H1 (cell line): ENCODE measurements around the gene FRMPD4. TPM values are rescaled to one million over a fixed set of nuclear protein-coding genes. Genes with fewer than 3 reads are reported as not detected.

Experiments used
- CTCF ChIA-PET: fragments of 300-600 bp; sonication (Branson Sonifier 250); formaldehyde crosslinking; loops from one replicate; lab custom pipeline; 2021; ENCODE audit not compliant: partially characterized antibody; lab: Charles Lee
- POLR2A ChIA-PET: fragments of 300-600 bp; sonication (Branson Sonifier 250); formaldehyde crosslinking; loops from one replicate; lab custom pipeline; 2021; ENCODE audit warnings: inconsistent platforms; ENCODE audit not compliant: partially characterized antibody; lab: Charles Lee
- DNase-seq, 2 experiments: peaks; one replicate each; pipeline versions ENCODE4 v3.0.0 to v3.0.0-alpha.2; 2010 to 2022; ENCODE audit warnings: low spot score in 2 of 2, low read depth in 1 of 2, mixed read lengths in 1 of 2
- FAIRE-seq: peaks from 2 replicates; lab custom pipeline; 2011; peaks lifted over from hg19 to GRCh38; lab: Jason Lieb, UNC
- H2AFZ ChIP-seq: 2 replicates; pipeline ENCODE4 v1.8.1; 2012; ENCODE audit warnings: low read length, inconsistent platforms
- H2AK5ac ChIP-seq: 2 replicates; pipeline ENCODE4 v1.6.1; 2013; ENCODE audit warnings: low read depth, low read length
- H2BK120ac ChIP-seq: replicated peaks from 2 replicates; pipeline ENCODE3; 2013; ENCODE audit warnings: low read depth, low read length, inconsistent platforms
- H2BK12ac ChIP-seq: 2 replicates; pipeline ENCODE4 v1.6.1; 2013; ENCODE audit warnings: low read depth, low read length
- H2BK15ac ChIP-seq: 2 replicates; pipeline ENCODE4 v1.6.1; 2013; ENCODE audit warnings: low read length
- H2BK20ac ChIP-seq: 2 replicates; pipeline ENCODE4 v1.6.1; 2013; ENCODE audit warnings: low read length
- H2BK5ac ChIP-seq: 2 replicates; pipeline ENCODE4 v1.6.1; 2013; ENCODE audit warnings: low read depth, low read length
- H3K14ac ChIP-seq: 2 replicates; pipeline ENCODE4 v1.6.1; 2013; ENCODE audit warnings: inconsistent platforms; ENCODE audit not compliant: insufficient read length
- H3K18ac ChIP-seq: 2 replicates; pipeline ENCODE4 v1.6.1; 2013; ENCODE audit warnings: low read length; ENCODE audit errors: extremely low read depth
- H3K23ac ChIP-seq: 2 replicates; pipeline ENCODE4 v1.6.1; 2013; ENCODE audit warnings: inconsistent platforms; ENCODE audit not compliant: insufficient read length
- H3K23me2 ChIP-seq: 2 replicates; pipeline ENCODE4 v1.6.1; 2013; ENCODE audit warnings: low read depth, low read length
- H3K27ac ChIP-seq: 2 replicates; pipeline ENCODE4 v1.6.1; 2011; ENCODE audit warnings: low read depth, low read length, inconsistent platforms
- H3K27me3 ChIP-seq, 4 experiments: replicated peaks in 1 of 4; 1 replicate in 1 of 4; 2 replicates in 3 of 4; pipeline versions ENCODE4 v1.6.1 to v1.8.1; 2011 to 2013; ENCODE audit warnings: low read length in 3 of 4, mild to moderate bottlenecking in 3 of 4, inconsistent platforms in 2 of 4, mixed read lengths in 2 of 4, moderate library complexity in 1 of 4; ENCODE audit not compliant: control insufficient read depth in 3 of 4, insufficient read depth in 3 of 4; ENCODE audit errors: extremely low read depth in 1 of 4
- H3K36me3 ChIP-seq, 4 experiments: 2 replicates each; pipeline versions ENCODE4 v1.6.1 to v1.8.1; 2011 to 2013; ENCODE audit warnings: mild to moderate bottlenecking in 4 of 4, low read length in 3 of 4, moderate library complexity in 2 of 4, control low read depth in 1 of 4, inconsistent platforms in 1 of 4; ENCODE audit not compliant: insufficient read depth in 4 of 4, control insufficient read depth in 2 of 4
- H3K4ac ChIP-seq: replicated peaks from 2 replicates; pipeline ENCODE3; 2013; ENCODE audit warnings: low read length, low read depth, mixed read lengths, inconsistent platforms; ENCODE audit not compliant: insufficient read length
- H3K4me1 ChIP-seq, 4 experiments: replicated peaks in 1 of 4; 1 replicate in 1 of 4; 2 replicates in 3 of 4; pipeline versions ENCODE4 v1.6.1 to v1.8.1; 2011 to 2013; ENCODE audit warnings: low read length in 3 of 4, inconsistent platforms in 2 of 4, mixed read lengths in 1 of 4; ENCODE audit not compliant: insufficient read depth in 4 of 4, control insufficient read depth in 3 of 4
- H3K4me2 ChIP-seq, 2 experiments: 2 replicates each; pipeline versions ENCODE4 v1.6.1 to v1.8.1; 2011 to 2013; ENCODE audit warnings: low read depth in 2 of 2, low read length in 2 of 2, control low read depth in 1 of 2, inconsistent platforms in 1 of 2, mild to moderate bottlenecking in 1 of 2; ENCODE audit not compliant: insufficient read depth in 1 of 2
- H3K4me3 ChIP-seq, 4 experiments: fragments of 200-600, 300-600 bp in 1 of 4; sonication (generic), shearing (Covaris generic), sonication (Bioruptor Twin) in 1 of 4; 2 replicates each; pipeline versions ENCODE4 v1.5.1 to v1.8.1; 2011 to 2016; ENCODE audit warnings: low read length in 4 of 4, low read depth in 3 of 4, control low read depth in 2 of 4, inconsistent platforms in 2 of 4, mild to moderate bottlenecking in 2 of 4, mixed read lengths in 1 of 4, moderate library complexity in 1 of 4; ENCODE audit not compliant: insufficient read depth in 2 of 4; ENCODE audit errors: extremely low read depth in 1 of 4
- H3K56ac ChIP-seq: replicated peaks from 2 replicates; pipeline ENCODE3; 2013; ENCODE audit warnings: low read depth, mild to moderate bottlenecking, mixed read lengths, low read length, inconsistent platforms; ENCODE audit not compliant: insufficient read length
- H3K79me1 ChIP-seq: 2 replicates; pipeline ENCODE4 v1.6.1; 2013; ENCODE audit warnings: low read depth, low read length, control low read depth
- H3K79me2 ChIP-seq, 2 experiments: 2 replicates each; pipeline versions ENCODE4 v1.6.1 to v1.8.1; 2012 to 2013; ENCODE audit warnings: low read length in 2 of 2, mild to moderate bottlenecking in 2 of 2, inconsistent platforms in 1 of 2; ENCODE audit not compliant: insufficient read depth in 2 of 2, control insufficient read depth in 1 of 2
- H3K9ac ChIP-seq, 4 experiments: replicated peaks in 1 of 4; 1 replicate in 1 of 4; 2 replicates in 3 of 4; pipeline versions ENCODE4 v1.6.1 to v1.8.1; 2011 to 2013; ENCODE audit warnings: low read depth in 3 of 4, low read length in 3 of 4, control low read depth in 2 of 4, mild to moderate bottlenecking in 2 of 4, moderate library complexity in 2 of 4, inconsistent platforms in 1 of 4; ENCODE audit errors: extremely low read depth in 1 of 4
- H3K9me3 ChIP-seq, 2 experiments: 2 replicates each; pipeline versions ENCODE4 v1.6.1 to v1.8.1; 2012 to 2013; ENCODE audit warnings: mild to moderate bottlenecking in 2 of 2, moderate library complexity in 2 of 2, control low read depth in 1 of 2, inconsistent platforms in 1 of 2, low read depth in 1 of 2, low read length in 1 of 2, mixed read lengths in 1 of 2; ENCODE audit not compliant: insufficient read depth in 2 of 2
- H4K20me1 ChIP-seq, 2 experiments: replicated peaks in 1 of 2; 2 replicates each; pipeline versions ENCODE3 to v1.8.1; 2011 to 2013; ENCODE audit warnings: inconsistent platforms in 2 of 2, low read length in 2 of 2, mild to moderate bottlenecking in 1 of 2; ENCODE audit not compliant: insufficient read depth in 2 of 2, control insufficient read depth in 1 of 2
- H4K5ac ChIP-seq: 2 replicates; pipeline ENCODE4 v1.6.1; 2013; ENCODE audit warnings: low read length, low read depth, mixed read lengths, inconsistent platforms; ENCODE audit not compliant: insufficient read length
- H4K8ac ChIP-seq: 2 replicates; pipeline ENCODE4 v1.8.0; 2013; ENCODE audit warnings: mild to moderate bottlenecking, moderate library complexity, low read length, inconsistent platforms; ENCODE audit not compliant: insufficient read depth; ENCODE audit errors: extremely low read depth
- H4K91ac ChIP-seq: replicated peaks from 2 replicates; pipeline ENCODE3; 2013; ENCODE audit warnings: low read length, mixed read lengths, inconsistent platforms; ENCODE audit not compliant: insufficient read length
- BCL11A ChIP-seq, 2 experiments: IDR thresholded peaks; one replicate each; pipeline ENCODE4 v1.6.1; 2011; ENCODE audit warnings: low read depth in 2 of 2, low read length in 2 of 2, mild to moderate bottlenecking in 2 of 2
- EZH2 ChIP-seq: fragments of 200-600 bp; sonication (generic); IDR thresholded peaks from 2 replicates; pipeline ENCODE4 v1.7.1; 2012; ENCODE audit warnings: low read depth, mild to moderate bottlenecking, moderate library complexity, low read length, inconsistent platforms; ENCODE audit not compliant: severe bottlenecking
- HDAC2 ChIP-seq, 2 experiments: fragments of 300-600 bp in 1 of 2; sonication (generic) in 1 of 2; IDR thresholded peaks; 2 replicates each; pipeline ENCODE4 v1.6.1; 2011 to 2012; ENCODE audit warnings: low read depth in 2 of 2, low read length in 2 of 2, mild to moderate bottlenecking in 2 of 2, moderate library complexity in 2 of 2, borderline replicate concordance in 1 of 2, inconsistent platforms in 1 of 2
- HDAC6 ChIP-seq: IDR thresholded peaks from one replicate; pipeline ENCODE4 v1.7.1; 2012; ENCODE audit warnings: low read depth, mild to moderate bottlenecking, inconsistent platforms, low read length, moderate library complexity
- PHF8 ChIP-seq: fragments of 200-600 bp; sonication (generic); conservative IDR thresholded peaks from 2 replicates; pipeline ENCODE4 v1.7.1; 2012; ENCODE audit warnings: low read depth, mild to moderate bottlenecking, inconsistent platforms, low read length, moderate library complexity
- RAD21 ChIP-seq, 2 experiments: IDR thresholded peaks in 1 of 2; conservative IDR thresholded peaks in 1 of 2; 2 replicates each; pipeline ENCODE4 v1.6.1; 2011; ENCODE audit warnings: low read depth in 2 of 2, low read length in 2 of 2, improper control_type of control experiment in 1 of 2, inconsistent platforms in 1 of 2, mild to moderate bottlenecking in 1 of 2, moderate library complexity in 1 of 2
- SAP30 ChIP-seq: fragments of 300-600 bp; sonication (generic); IDR thresholded peaks from 2 replicates; pipeline ENCODE4 v1.7.1; 2012; ENCODE audit warnings: low read length, moderate library complexity, mild to moderate bottlenecking, inconsistent platforms; ENCODE audit not compliant: insufficient read depth, insufficient replicate concordance
- SIRT6 ChIP-seq: IDR thresholded peaks from one replicate; pipeline ENCODE4 v1.7.1; 2012; ENCODE audit warnings: low read length, inconsistent platforms
- SP4 ChIP-seq: IDR thresholded peaks from 2 replicates; pipeline ENCODE4 v1.6.1; 2012; ENCODE audit warnings: low read length, inconsistent platforms
- TAF1 ChIP-seq: IDR thresholded peaks from 2 replicates; pipeline ENCODE4 v1.6.1; 2011; ENCODE audit warnings: mild to moderate bottlenecking, low read depth, low read length
- ZNF274 ChIP-seq: IDR thresholded peaks from 2 replicates; pipeline ENCODE4 v1.7.0; 2012; ENCODE audit warnings: low read length, borderline replicate concordance; ENCODE audit errors: extremely low read depth
- WGBS, 2 experiments: shearing (Covaris generic) in 1 of 2; methylation state at CpG; one replicate each; pipeline versions ENCODE4 v1.1.6 to v1.1.7; 2013 to 2015; ENCODE audit warnings: low lambda C conversion rate in 2 of 2, mixed read lengths in 2 of 2, inconsistent platforms in 1 of 2, low coverage in 1 of 2, missing lambda C conversion rate in 1 of 2; ENCODE audit not compliant: insufficient replicate concordance in 2 of 2, insufficient coverage in 1 of 2, insufficient read length in 1 of 2; ENCODE audit errors: extremely low coverage in 1 of 2, missing lambda C conversion rate in 1 of 2; 5-methylcytosine and 5-hydroxymethylcytosine counted together
- polyA plus RNA-seq, 7 experiments: library from polyadenylated mRNA; depleted of rRNA in 3 of 7; stranded (reverse) in 5 of 7; unstranded in 2 of 7; fragments of >200 nt in 5 of 7; fragments of 200-250 nt in 2 of 7; gene quantifications; 1 replicate in 5 of 7; 2 replicates in 1 of 7; 4 replicates in 1 of 7; pipeline versions ENCODE4 v1.2.1 to v1.2.3, GENCODE V29; 2011 to 2013; ENCODE audit warnings: missing spikeins in 2 of 7, mixed read lengths in 2 of 7
- total RNA-seq: library from RNA; stranded (reverse); fragmentation: NEBNext Ultra II Directional; extraction: Animal tissue kit (Norgen Biotek cat#: 25700); gene quantifications from 2 replicates; pipeline ENCODE4 v1.2.1, GENCODE V29; 2021
- TF ChIP-seq, protein P1 (sequence below): IDR thresholded peaks from 2 replicates; pipeline ENCODE4 v1.6.1; 2012; ENCODE audit warnings: inconsistent platforms

FRMPD4 gene
- total and polyA plus RNA-seq, 2 of the 8 experiments (the other 6 are each of a cell fraction or from before 2014, with no cell fraction given): 0.02 to 0.37 TPM

DNA sequence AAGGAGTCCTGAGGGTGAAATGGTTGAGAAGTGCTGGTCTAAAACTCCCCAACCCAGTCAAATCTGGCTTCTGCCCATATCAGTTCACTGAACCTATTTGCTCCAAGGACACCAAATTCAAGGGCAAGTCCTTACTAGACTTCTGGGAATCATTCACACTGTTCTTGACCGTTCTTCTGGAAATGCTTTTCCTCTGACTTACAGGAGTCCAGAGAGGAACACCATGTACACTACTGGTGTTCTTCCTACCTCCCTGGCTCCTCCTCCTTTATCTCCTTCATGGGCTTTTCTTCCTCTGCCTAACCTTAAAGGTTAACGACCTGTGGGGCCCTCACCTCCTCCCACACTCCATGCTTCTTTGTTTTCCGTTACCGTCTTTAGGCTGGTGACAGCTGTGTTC, 281.3 kb downstream of the FRMPD4 start:
- Histone ChIP-seq H3K14ac (no peak overlapping the region), H2AFZ (no peak overlapping the region), H3K27ac (no peak overlapping the region), H3K18ac (no peak overlapping the region), H2BK20ac (no peak overlapping the region), H3K79me1 (no peaks in the 10 kb centered on the region), H2BK12ac (no peak overlapping the region), H2BK120ac (no peak overlapping the region), H3K23me2 (no peaks in the 10 kb centered on the region), H3K4ac (no peak overlapping the region), H3K27me3 (no peaks in the 10 kb centered on the region), H2BK5ac (no peak overlapping the region), H3K36me3 (no peaks in the 10 kb centered on the region), H4K5ac (no peak overlapping the region), H4K8ac (no peak overlapping the region)
- no peak for DNase-seq
- POLR2A ChIA-PET: no interaction called here
- WGBS, 2 experiments: 84% methylated on average over 4 of the region's 4 CpGs; no CpG with 5 or more reads in 1 of the 2 experiments
- TF ChIP-seq SAP30: no peak
- TF ChIP-seq ZNF274: no peak
- no peak for TF ChIP-seq HDAC6
- no peak for TF ChIP-seq HDAC2 (IDR thresholded peaks at IDR 0.05; ENCODE audit: borderline replicate concordance in 1 of 2, low read depth in 2 of 2, low read length in 2 of 2)
- no peak for TF ChIP-seq SIRT6
- no peak for TF ChIP-seq RAD21 (IDR thresholded peaks at IDR 0.05 in 1 of 2, conservative IDR thresholded peaks at IDR 0.05 in 1 of 2; ENCODE audit: low read depth in 2 of 2, low read length in 2 of 2)
- no peak for TF ChIP-seq TAF1
- TF ChIP-seq SP4: no peak
- no peak for TF ChIP-seq BCL11A (IDR thresholded peaks at IDR 0.05; ENCODE audit: low read depth in 2 of 2, low read length in 2 of 2)
- TF ChIP-seq, protein P1, sequence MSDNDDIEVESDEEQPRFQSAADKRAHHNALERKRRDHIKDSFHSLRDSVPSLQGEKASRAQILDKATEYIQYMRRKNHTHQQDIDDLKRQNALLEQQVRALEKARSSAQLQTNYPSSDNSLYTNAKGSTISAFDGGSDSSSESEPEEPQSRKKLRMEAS: no peak
- no peak for TF ChIP-seq EZH2
- TF ChIP-seq PHF8: no peak
- TF ChIP-seq, all 59 proteins: peak for 0
- Histone ChIP-seq H3K56ac (no peak overlapping the region), H3K9ac (no peak overlapping the region), H3K4me3 (no peak overlapping the region), H4K91ac (no peak overlapping the region), H3K79me2 (no peaks in the 10 kb centered on the region), H4K20me1 (no peaks in the 10 kb centered on the region), H2AK5ac (no peak overlapping the region), H3K23ac (no peak overlapping the region), H3K4me2 (no peak overlapping the region), H3K4me1 (no peaks in the 10 kb centered on the region), H3K9me3 (no peaks in the 10 kb centered on the region), H2BK15ac (no peak overlapping the region)
- FAIRE-seq: no peak
- CTCF ChIA-PET: no interaction called here
